Measurements from ENCODE around the gene RNFT1.
"Not testable (repeated sequence)": the region's sequence is repeated elsewhere in the genome, so short reads cannot be mapped to it uniquely, and the experiment has no call there.

Gene RNFT1

GRCh38 chr17:59930121-59930520, 34.4 kb downstream of the RNFT1 start:
- not testable (repeated sequence) for H3K4me3 ChIP-seq (ENCODE audit: low read depth, low read length)

- H3K4me3 ChIP-seq (ENCODE audit: low read depth, low read length) = not testable (repeated sequence)
Observed at GRCh38 chr17:59920637-59921036, 43.9 kb downstream of the RNFT1 start.

- no peak overlapping the region for H3K4me3 ChIP-seq (ENCODE audit: low read depth, low read length)
Observed at GRCh38 chr17:59916446-59916845, 48.1 kb downstream of the RNFT1 start.

- no peak overlapping the region for H3K4me3 ChIP-seq (ENCODE audit: low read depth, low read length)
Observed at GRCh38 chr17:59914274-59914854, 50.2 kb downstream of the RNFT1 start.

- H3K4me3 ChIP-seq (ENCODE audit: low read depth, low read length) = no peak overlapping the region
Observed at GRCh38 chr17:59907467-59907866, 57.1 kb downstream of the RNFT1 start.

GRCh38 chr17:59903455-59903854, 61.1 kb downstream of the RNFT1 start:
- H3K4me3 ChIP-seq (ENCODE audit: low read depth, low read length) = no peak overlapping the region
